GM12873 (cell line): ENCODE results near the gene CCDC92.

ENCODE experiments used
- CTCF ChIP-seq: IDR thresholded peaks from 2 replicates; pipeline ENCODE4 v1.5.1; 2012; ENCODE audit warnings: low read depth, mild to moderate bottlenecking, moderate library complexity, low read length, control low read depth; ENCODE audit not compliant: insufficient read depth; ENCODE audit errors: missing control alignments

The CCDC92 gene

GRCh38 chr12:123972457-123973401 lies at the start of gene CCDC92, which contains the start of gene ZNF664:
CCDC92 (minus strand) TSS chr12:123972831; CDS start chr12:123944305, 28,526 bp downstream.
ZNF664 (plus strand) TSS chr12:123973215; CDS start chr12:124012145, 38,930 bp downstream.
- TF ChIP-seq CTCF = no peak

GRCh38 chr12:124022161-124022560 lies 49.5 kb upstream of the CCDC92 start:
- no peak for TF ChIP-seq CTCF

- no peak for TF ChIP-seq CTCF
These were observed 48.4 kb upstream of the CCDC92 start for GRCh38 chr12:124021007-124021406.

DNA sequence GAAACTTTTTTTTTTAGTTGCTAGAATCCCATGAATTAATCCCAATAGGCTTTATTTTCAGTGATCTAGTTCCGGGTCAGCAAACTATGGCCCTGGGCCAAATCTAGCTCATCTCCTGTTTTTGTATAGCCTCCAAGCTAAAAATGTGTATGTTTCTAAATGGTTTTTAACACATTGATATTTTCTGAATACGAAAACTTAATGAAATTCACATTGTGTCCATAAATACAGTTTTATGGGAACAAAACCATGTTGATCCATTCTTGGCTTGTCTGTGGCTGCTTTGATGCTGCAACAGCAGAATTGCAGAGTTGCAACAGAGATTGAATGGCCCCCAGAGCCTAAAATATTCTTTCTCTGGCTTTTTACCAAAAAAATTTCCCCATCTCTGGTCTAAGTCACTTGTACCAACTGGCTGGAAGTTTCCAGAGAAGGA lies 47.9 kb upstream of the CCDC92 start:
- no peak for TF ChIP-seq CTCF

GRCh38 chr12:124019115-124019514 lies 46.5 kb upstream of the CCDC92 start:
- TF ChIP-seq CTCF = no peak

DNA sequence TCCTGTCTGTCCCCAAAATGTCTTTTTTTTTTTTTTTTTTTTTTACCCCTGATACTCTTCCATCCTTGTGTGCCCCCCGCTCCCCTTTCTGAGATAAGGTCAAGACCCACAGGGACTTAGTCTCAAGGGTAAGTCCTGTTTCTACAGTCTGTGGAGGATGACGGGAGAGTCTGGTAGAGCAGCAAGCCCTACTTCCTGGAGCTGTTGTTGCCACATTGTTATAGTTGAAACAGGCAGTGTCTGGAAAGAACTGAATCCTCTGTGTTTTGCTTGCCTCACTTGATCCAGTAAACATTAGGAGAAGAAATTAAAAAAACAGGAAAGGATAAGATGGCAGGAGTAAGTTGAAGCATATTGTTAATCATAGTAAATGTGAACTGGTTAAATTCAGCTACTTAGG lies 45.9 kb upstream of the CCDC92 start:
- no peak for TF ChIP-seq CTCF

DNA sequence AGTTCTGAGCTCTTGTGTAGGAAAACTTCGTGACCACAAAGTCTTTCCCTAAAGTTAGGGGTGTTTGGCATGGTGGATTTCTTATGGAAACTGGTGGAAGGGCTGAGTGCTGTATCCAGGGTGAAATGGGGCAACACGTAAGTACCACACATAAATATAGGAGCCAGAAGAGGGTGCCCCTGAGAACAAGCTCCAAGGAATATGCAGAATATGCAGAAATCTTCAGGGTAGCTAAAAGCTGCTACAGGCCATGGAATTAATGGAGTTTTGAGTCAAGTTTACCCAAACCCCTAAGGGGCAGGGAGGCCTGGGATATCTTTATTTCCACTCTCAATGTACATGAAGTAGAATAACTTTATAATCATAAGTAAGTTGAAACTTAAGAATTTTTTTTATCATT lies 44.4 kb upstream of the CCDC92 start:
- no peak for TF ChIP-seq CTCF
